Smooth muscle cell (in vitro differentiated cells): ENCODE measurements around the gene GRK1. TPM values are rescaled to one million over a fixed set of nuclear protein-coding genes. Genes with fewer than 3 reads are reported as not detected.

Source experiments
- DNase-seq: peaks from one replicate; lab custom pipeline; 2025; ENCODE audit not compliant: unreplicated experiment; lab: John Stamatoyannopoulos, UW
- H2AFZ ChIP-seq: fragments of 200-600 bp; sonication (generic); 2 replicates; pipeline ENCODE4 v1.6.0; 2016; ENCODE audit warnings: antibody characterized with exemption, low read depth, mild to moderate bottlenecking
- H3F3A ChIP-seq: fragments of 200-600 bp; sonication (generic); 2 replicates; pipeline ENCODE4 v1.6.0; 2017; ENCODE audit warnings: antibody characterized with exemption, low read depth
- H3K27ac ChIP-seq: fragments of 200-600 bp; sonication (generic); 2 replicates; pipeline ENCODE4 v1.5.1; 2016; ENCODE audit warnings: low read depth, mild to moderate bottlenecking
- H3K27me3 ChIP-seq: fragments of 200-600 bp; sonication (generic); 2 replicates; pipeline ENCODE4 v1.6.1; 2016; ENCODE audit warnings: low read depth, mild to moderate bottlenecking
- H3K36me3 ChIP-seq: fragments of 200-600 bp; sonication (generic); 2 replicates; pipeline ENCODE4 v1.5.1; 2016; ENCODE audit warnings: low read depth
- H3K4me1 ChIP-seq: fragments of 200-600 bp; sonication (generic); 2 replicates; pipeline ENCODE4 v1.5.1; 2016; ENCODE audit warnings: low read depth
- H3K4me2 ChIP-seq: fragments of 200-600 bp; sonication (generic); 2 replicates; pipeline ENCODE4 v1.6.0; 2016; ENCODE audit warnings: mild to moderate bottlenecking
- H3K4me3 ChIP-seq: fragments of 200-600 bp; sonication (generic); 2 replicates; pipeline ENCODE4 v1.5.1; 2016; ENCODE audit warnings: mild to moderate bottlenecking
- H3K79me2 ChIP-seq: fragments of 200-600 bp; sonication (generic); 2 replicates; pipeline ENCODE4 v1.6.0; 2016; ENCODE audit warnings: low read depth, mild to moderate bottlenecking
- H3K9ac ChIP-seq: fragments of 200-600 bp; sonication (generic); 2 replicates; pipeline ENCODE4 v1.6.0; 2016; ENCODE audit warnings: low read depth
- H3K9me3 ChIP-seq: fragments of 200-600 bp; sonication (generic); replicated peaks from 2 replicates; pipeline ENCODE4 v1.5.1; 2016; ENCODE audit warnings: low read depth
- H4K20me1 ChIP-seq: fragments of 200-600 bp; sonication (generic); 2 replicates; pipeline ENCODE4 v1.6.0; 2016; ENCODE audit warnings: low read depth
- CTCF ChIP-seq: fragments of 200-600 bp; sonication (generic); IDR thresholded peaks from 2 replicates; pipeline ENCODE4 v1.5.1; 2017; ENCODE audit warnings: borderline replicate concordance, mild to moderate bottlenecking, antibody characterized with exemption; ENCODE audit not compliant: insufficient read depth, poor library complexity, severe bottlenecking
- WGBS: methylation state at CpG from one replicate; pipeline ENCODE4 v1.1.7; 2016; ENCODE audit warnings: low lambda C conversion rate; 5-methylcytosine and 5-hydroxymethylcytosine counted together
- polyA plus RNA-seq: library from polyadenylated mRNA; unstranded; fragments of >200 nt; fragmentation: Nextera tagmentation; extraction: Ambion mirVana; gene quantifications from 2 replicates; pipeline ENCODE4 v1.2.1, GENCODE V29; 2016
- total RNA-seq: library from RNA; depleted of rRNA; stranded (reverse); fragments of >200 nt; gene quantifications from 2 replicates; pipeline ENCODE4 v1.2.3, GENCODE V29; 2014

The GRK1 gene
- total and polyA plus RNA-seq, 2 experiments from 2014 or later = not detected

DNA sequence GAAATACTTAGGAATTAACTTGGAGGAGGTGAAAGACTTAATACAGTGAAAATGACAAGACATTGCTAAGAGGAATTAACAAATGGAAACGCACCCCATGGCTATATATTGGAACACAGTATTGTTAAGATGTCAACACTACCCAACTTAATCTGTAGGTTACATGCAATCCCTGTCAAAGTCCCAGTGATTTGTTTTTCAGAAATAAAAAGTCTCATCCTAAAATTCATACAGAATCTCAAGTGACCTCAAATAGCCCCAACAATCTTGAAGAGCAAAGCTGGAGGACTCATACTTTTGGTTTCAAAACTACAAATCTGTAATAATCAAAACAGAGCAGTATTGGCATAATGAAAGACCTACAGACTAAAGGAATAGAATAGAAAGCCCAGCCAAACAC, 22.2 kb upstream of the GRK1 start:
- Histone ChIP-seq H3K4me3 (no peak overlapping the region), H4K20me1 (no peaks in the 10 kb centered on the region), H2AFZ (no peak overlapping the region), H3K79me2 (no peaks in the 10 kb centered on the region), H3F3A (no peaks in the 10 kb centered on the region), H3K9me3 (no peaks in the 10 kb centered on the region), H3K36me3 (peaks cover 7% of the 10 kb centered on the region), H3K4me2 (no peak overlapping the region), H3K27me3 (no peaks in the 10 kb centered on the region), H3K4me1 (no peaks in the 10 kb centered on the region), H3K9ac (no peak overlapping the region), H3K27ac (no peak overlapping the region)
- no peak for TF ChIP-seq CTCF
- no peak for DNase-seq
- WGBS = 97% methylated on average over 1 of the region's 1 CpG

GRCh38 chr13:113645329-113645728, 21.7 kb upstream of the GRK1 start:
- no peak overlapping the region for H3K4me3 ChIP-seq
- TF ChIP-seq CTCF = no peak
- no peaks in the 10 kb centered on the region for H4K20me1 ChIP-seq
- no peaks in the 10 kb centered on the region for H3K79me2 ChIP-seq
- H3K9me3 ChIP-seq = no peaks in the 10 kb centered on the region
- H3K4me2 ChIP-seq = no peak overlapping the region
- H3K36me3 ChIP-seq = peaks cover 4% of the 10 kb centered on the region
- no peak overlapping the region for H3K27ac ChIP-seq
- H3K27me3 ChIP-seq = no peaks in the 10 kb centered on the region
- no peaks in the 10 kb centered on the region for H3K4me1 ChIP-seq
- WGBS = 98% methylated on average over 9 of the region's 9 CpGs
- no peak overlapping the region for H2AFZ ChIP-seq
- H3F3A ChIP-seq = no peaks in the 10 kb centered on the region
- DNase-seq = no peak
- no peak overlapping the region for H3K9ac ChIP-seq

- Histone ChIP-seq H3K4me1 (no peaks in the 10 kb centered on the region), H3K9ac (no peak overlapping the region), H4K20me1 (no peaks in the 10 kb centered on the region), H3K4me2 (no peak overlapping the region), H2AFZ (no peak overlapping the region), H3K27me3 (no peaks in the 10 kb centered on the region), H3K9me3 (no peaks in the 10 kb centered on the region), H3K4me3 (no peak overlapping the region), H3K36me3 (no peaks in the 10 kb centered on the region), H3K79me2 (no peaks in the 10 kb centered on the region), H3K27ac (no peak overlapping the region), H3F3A (no peaks in the 10 kb centered on the region)
- no peak for TF ChIP-seq CTCF
- DNase-seq = no peak
- 85% methylated on average over 11 of the region's 11 CpGs for WGBS
Observed at GRCh38 chr13:113646376-113646775, 20.6 kb upstream of the GRK1 start.

DNA sequence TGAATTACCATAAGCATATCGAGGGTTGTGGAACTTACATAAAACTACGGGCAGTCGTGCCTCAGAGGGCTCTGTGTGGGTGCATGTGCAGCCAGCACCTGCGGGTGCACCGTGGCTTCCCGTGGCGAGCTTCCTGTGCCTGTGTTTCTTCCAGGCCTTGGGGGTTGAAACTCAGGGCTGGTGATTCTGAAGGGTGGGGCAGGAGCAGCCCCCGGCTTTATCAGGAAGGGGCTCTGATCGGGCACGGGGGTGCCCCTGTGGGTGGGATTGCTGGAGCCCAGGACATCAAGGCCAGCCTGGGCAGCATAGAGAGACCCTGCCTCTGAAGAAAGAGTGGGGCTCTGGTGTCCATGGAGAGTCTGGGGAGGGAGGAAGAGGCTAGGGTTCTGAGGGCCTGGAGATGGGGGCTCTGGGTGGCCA, 20.1 kb upstream of the GRK1 start:
- H2AFZ ChIP-seq = no peak overlapping the region
- no peaks in the 10 kb centered on the region for H4K20me1 ChIP-seq
- no peaks in the 10 kb centered on the region for H3K36me3 ChIP-seq
- H3K4me1 ChIP-seq = no peaks in the 10 kb centered on the region
- H3K27me3 ChIP-seq = no peaks in the 10 kb centered on the region
- no peak for TF ChIP-seq CTCF
- WGBS = 98% methylated on average over 10 of the region's 10 CpGs
- no peak overlapping the region for H3K9ac ChIP-seq
- H3K4me3 ChIP-seq = no peak overlapping the region
- H3K9me3 ChIP-seq = no peaks in the 10 kb centered on the region
- DNase-seq = no peak
- H3F3A ChIP-seq = no peaks in the 10 kb centered on the region
- no peak overlapping the region for H3K4me2 ChIP-seq
- H3K79me2 ChIP-seq = no peaks in the 10 kb centered on the region
- H3K27ac ChIP-seq = no peak overlapping the region
